Endothelial cell of umbilical vein (primary cell): ENCODE data around the gene SLF1.

Source experiments
- EZH2 ChIP-seq: IDR thresholded peaks from 2 replicates; pipeline ENCODE4 v1.6.1; 2012; ENCODE audit warnings: borderline replicate concordance, low read depth, mild to moderate bottlenecking, moderate library complexity, low read length, inconsistent platforms; ENCODE audit not compliant: severe bottlenecking
- FOS ChIP-seq: IDR thresholded peaks from 2 replicates; pipeline ENCODE4 v1.6.1; 2011; ENCODE audit warnings: mild to moderate bottlenecking, low read length, moderate library complexity, borderline replicate concordance; ENCODE audit not compliant: insufficient read depth
- POLR2A ChIP-seq: IDR thresholded peaks from 2 replicates; pipeline ENCODE4 v1.6.1; 2012; ENCODE audit warnings: low read depth, mild to moderate bottlenecking, control low read depth, low read length
- POLR2AphosphoS5 ChIP-seq: IDR thresholded peaks from 2 replicates; pipeline ENCODE4 v1.6.1; 2012; ENCODE audit warnings: low read depth, mild to moderate bottlenecking, control low read depth, low read length, moderate library complexity; ENCODE audit not compliant: insufficient read depth
- TF ChIP-seq, protein P1 (sequence below), 2 donors: IDR thresholded peaks; 1 replicate in 1 of 2; 2 replicates in 1 of 2; pipeline ENCODE4 v1.5.1; 2011; ENCODE audit warnings: low read length in 2 of 2, mild to moderate bottlenecking in 2 of 2, moderate library complexity in 2 of 2, control low read depth in 1 of 2, inconsistent platforms in 1 of 2, low read depth in 1 of 2; ENCODE audit not compliant: insufficient read depth in 1 of 2; ENCODE audit errors: extremely low read depth in 1 of 2

GRCh38 chr5:94744906-94745305 is 126.4 kb downstream of the SLF1 start:
- TF ChIP-seq, protein P1, sequence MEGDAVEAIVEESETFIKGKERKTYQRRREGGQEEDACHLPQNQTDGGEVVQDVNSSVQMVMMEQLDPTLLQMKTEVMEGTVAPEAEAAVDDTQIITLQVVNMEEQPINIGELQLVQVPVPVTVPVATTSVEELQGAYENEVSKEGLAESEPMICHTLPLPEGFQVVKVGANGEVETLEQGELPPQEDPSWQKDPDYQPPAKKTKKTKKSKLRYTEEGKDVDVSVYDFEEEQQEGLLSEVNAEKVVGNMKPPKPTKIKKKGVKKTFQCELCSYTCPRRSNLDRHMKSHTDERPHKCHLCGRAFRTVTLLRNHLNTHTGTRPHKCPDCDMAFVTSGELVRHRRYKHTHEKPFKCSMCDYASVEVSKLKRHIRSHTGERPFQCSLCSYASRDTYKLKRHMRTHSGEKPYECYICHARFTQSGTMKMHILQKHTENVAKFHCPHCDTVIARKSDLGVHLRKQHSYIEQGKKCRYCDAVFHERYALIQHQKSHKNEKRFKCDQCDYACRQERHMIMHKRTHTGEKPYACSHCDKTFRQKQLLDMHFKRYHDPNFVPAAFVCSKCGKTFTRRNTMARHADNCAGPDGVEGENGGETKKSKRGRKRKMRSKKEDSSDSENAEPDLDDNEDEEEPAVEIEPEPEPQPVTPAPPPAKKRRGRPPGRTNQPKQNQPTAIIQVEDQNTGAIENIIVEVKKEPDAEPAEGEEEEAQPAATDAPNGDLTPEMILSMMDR (IDR thresholded peaks at IDR 0.05; ENCODE audit: extremely low read depth in 1 of 2, insufficient read depth in 1 of 2, low read depth in 1 of 2, low read length in 2 of 2) = no peak
- TF ChIP-seq EZH2 = no peak
- TF ChIP-seq POLR2AphosphoS5 = no peak
- no peak for TF ChIP-seq POLR2A
- TF ChIP-seq FOS = no peak
